ENCODE measurements around the gene ABHD18. TPM values are rescaled to one million over a fixed set of nuclear protein-coding genes. Genes with fewer than 3 reads are reported as not detected.
"Not testable (repeated sequence)": the region's sequence is repeated elsewhere in the genome, so short reads cannot be mapped to it uniquely, and the experiment has no call there.

Gene ABHD18
- total RNA-seq, 4 donors from 2014 or later = 13.7 to 22.3 (median 16.0) TPM

GRCh38 chr4:127993151-127993550 is 27.9 kb downstream of the ABHD18 start:
- no peak for TF ChIP-seq POLR2A (IDR thresholded peaks at IDR 0.05)
- no peak for TF ChIP-seq POLR2AphosphoS5 (IDR thresholded peaks at IDR 0.05)
- TF ChIP-seq CTCF (IDR thresholded peaks at IDR 0.05) = no peak
- TF ChIP-seq EP300 (IDR thresholded peaks at IDR 0.05; ENCODE audit: low read depth) = no peak
- H3K4me3 ChIP-seq = no peak overlapping the region
- H3K27me3 ChIP-seq = no peaks in the 10 kb centered on the region
- no peak overlapping the region for H3K27ac ChIP-seq
- 81 to 90% methylated on average over 2 of the region's 2 CpGs for WGBS, 2 donors (ENCODE audit: low coverage in 1 of 2)
- H3K4me1 ChIP-seq = no peaks in the 10 kb centered on the region
- H3K36me3 ChIP-seq = peaks cover 0 to 9% (median 0%) of the 10 kb centered on the region in 4 donors
- no peak for DNase-seq
- in situ Hi-C loops (cut with MboI; ENCODE audit: low pct_ligation_motif_present in 1 of 4, low pct_unique_long_range_greater_than_20kb in 1 of 4, low sequenced_read_pairs in 3 of 4) = no loop called here
- H3K9me3 ChIP-seq = no peaks in the 10 kb centered on the region
- intact Hi-C loops (cut with DNase I; ENCODE audit: low total_unique reads) = no loop called here

- no peak overlapping the region for H3K27ac ChIP-seq
- no peak overlapping the region for H3K4me3 ChIP-seq
- peaks cover 0 to 22% (median 5%) of the 10 kb centered on the region in 4 donors for H3K36me3 ChIP-seq
- H3K4me1 ChIP-seq = no peaks in the 10 kb centered on the region
- DNase-seq = no peak
- no peak for TF ChIP-seq EP300 (IDR thresholded peaks at IDR 0.05; ENCODE audit: low read depth)
- TF ChIP-seq CTCF (IDR thresholded peaks at IDR 0.05) = no peak
- no peak for TF ChIP-seq POLR2A (IDR thresholded peaks at IDR 0.05)
- TF ChIP-seq POLR2AphosphoS5 (IDR thresholded peaks at IDR 0.05) = no peak
- intact Hi-C loops (cut with DNase I; ENCODE audit: low total_unique reads) = no loop called here
- no peaks in the 10 kb centered on the region for H3K27me3 ChIP-seq
- in situ Hi-C loops (cut with MboI; ENCODE audit: low pct_ligation_motif_present in 1 of 4, low pct_unique_long_range_greater_than_20kb in 1 of 4, low sequenced_read_pairs in 3 of 4) = no loop called here
- H3K9me3 ChIP-seq = peaks cover 0 to 9% of the 10 kb centered on the region in 2 donors
- 67 to 88% methylated on average over 1 of the region's 1 CpG for WGBS, 2 donors (ENCODE audit: low coverage in 1 of 2)
Observed at GRCh38 chr4:127995776-127996175, 30.6 kb downstream of the ABHD18 start.

- intact Hi-C loops (cut with DNase I; ENCODE audit: low total_unique reads); H3K4me3 ChIP-seq; in situ Hi-C loops (cut with MboI; ENCODE audit: low pct_ligation_motif_present in 1 of 4, low pct_unique_long_range_greater_than_20kb in 1 of 4, low sequenced_read_pairs in 3 of 4); H3K27me3 ChIP-seq; DNase-seq; H3K9me3 ChIP-seq; H3K4me1 ChIP-seq; H3K27ac ChIP-seq: not testable (repeated sequence)
- WGBS, 2 donors (ENCODE audit: low coverage in 1 of 2) = 95% methylated on average over 4 to 6 of the region's 6 CpGs
- H3K36me3 ChIP-seq = peaks cover 0 to 22% (median 5%) of the 10 kb centered on the region in 4 donors
Observed at GRCh38 chr4:127996521-127996920, 31.3 kb downstream of the ABHD18 start.

- DNase-seq = no peak
- Histone ChIP-seq H3K27ac (no peak overlapping the region), H3K4me3 (no peak overlapping the region), H3K36me3 (peaks cover 0 to 22% (median 5%) of the 10 kb centered on the region in 4 donors), H3K9me3 (peaks cover 0 to 9% of the 10 kb centered on the region in 2 donors), H3K27me3 (no peaks in the 10 kb centered on the region), H3K4me1 (no peaks in the 10 kb centered on the region)
- intact Hi-C loops (cut with DNase I; ENCODE audit: low total_unique reads) (no loop called here), in situ Hi-C loops (cut with MboI; ENCODE audit: low pct_ligation_motif_present in 1 of 4, low pct_unique_long_range_greater_than_20kb in 1 of 4, low sequenced_read_pairs in 3 of 4) (no loop called here)
- 78 to 87% methylated on average over 3 to 8 of the region's 8 CpGs for WGBS, 2 donors (ENCODE audit: low coverage in 1 of 2)
- no peak for TF ChIP-seq POLR2A (IDR thresholded peaks at IDR 0.05)
- no peak for TF ChIP-seq CTCF (IDR thresholded peaks at IDR 0.05)
- TF ChIP-seq EP300 (IDR thresholded peaks at IDR 0.05; ENCODE audit: low read depth) = no peak
- TF ChIP-seq POLR2AphosphoS5 (IDR thresholded peaks at IDR 0.05) = no peak
Observed at GRCh38 chr4:127997534-127998388, 32.6 kb downstream of the ABHD18 start.
